Upper lobe of left lung (tissue), 6 donors: ENCODE measurements around the gene XPO6. TPM values are rescaled to one million over a fixed set of nuclear protein-coding genes. Genes with fewer than 3 reads are reported as not detected.
A peak's percentile ranks its signal among the peaks of the same experiment; 100 is the strongest.

Experiments
- ATAC-seq, 2 donors: fragments of 200-7000 bp; cut with Tn5 transposase; one replicate each; pipeline ENCODE4 v1.9.1; 2022; ENCODE audit warnings: mild to moderate bottlenecking in 2 of 2, moderate library complexity in 2 of 2; ENCODE audit not compliant: low FRiP score in 2 of 2
- DNase-seq, 2 donors: peaks; one replicate each; pipeline ENCODE4 v3.0.0-alpha.2; 2019 to 2020
- H3K27ac ChIP-seq, 4 donors: fragments of 200-600 bp; sonication (generic); one replicate each; pipeline ENCODE4 v1.5.1; 2016 to 2019
- H3K27me3 ChIP-seq, 4 donors: fragments of 200-600 bp; sonication (generic); one replicate each; pipeline ENCODE4 v1.5.1; 2017 to 2019
- H3K36me3 ChIP-seq, 4 donors: fragments of 200-600 bp; sonication (generic); one replicate each; pipeline ENCODE4 v1.5.1; 2016 to 2019
- H3K4me1 ChIP-seq, 4 donors: fragments of 200-600 bp; sonication (generic); one replicate each; pipeline ENCODE4 v1.5.1; 2018 to 2019
- H3K4me3 ChIP-seq, 4 donors: fragments of 200-600 bp; sonication (generic); one replicate each; pipeline ENCODE4 v1.5.1; 2017 to 2019; ENCODE audit warnings: mild to moderate bottlenecking in 2 of 4, moderate library complexity in 1 of 4
- H3K9me3 ChIP-seq, 4 donors: fragments of 200-600 bp; sonication (generic); one replicate each; pipeline ENCODE4 v1.5.1; 2018 to 2019
- EP300 ChIP-seq, 4 donors: sonication (generic); formaldehyde crosslinking; IDR thresholded peaks; one replicate each; pipeline ENCODE4 v1.5.1; 2017; ENCODE audit warnings: antibody characterized with exemption in 4 of 4, control low read depth in 2 of 4
- POLR2A ChIP-seq, 4 donors: fragments of 450-650 bp; IDR thresholded peaks; one replicate each; pipeline ENCODE4 v1.5.1; 2016 to 2017; ENCODE audit warnings: antibody characterized with exemption in 4 of 4, mild to moderate bottlenecking in 2 of 4
- POLR2AphosphoS5 ChIP-seq, 2 donors: sonication (generic); formaldehyde crosslinking; IDR thresholded peaks; one replicate each; pipeline ENCODE4 v1.5.1; 2017; ENCODE audit warnings: antibody characterized with exemption in 2 of 2
- WGBS, 2 donors: methylation state at CpG; one replicate each; pipeline ENCODE4 v1.1.5; 2017 to 2018; 5-methylcytosine and 5-hydroxymethylcytosine counted together
- total RNA-seq, 6 donors: library from RNA; depleted of rRNA in 4 of 6; stranded (reverse); fragments of >200 nt in 4 of 6; gene quantifications; one replicate each; pipeline versions ENCODE4 v1.1.0 to v1.2.1, GENCODE V29; 2016 to 2021
- TF ChIP-seq, protein P1 (sequence below), 6 experiments: fragments of 450-650 bp in 4 of 6; fragments of 200-600 bp in 2 of 6; sonication (generic) in 2 of 6; IDR thresholded peaks; one replicate each; pipeline ENCODE4 v1.5.1; 2016 to 2019; ENCODE audit warnings: antibody characterized with exemption in 6 of 6
- donor health status: DM: no; HTN: no; CAD: no; lungs with moderate emphysema.
- donor health status: DM: no; HTN: yes; CAD: no; lungs with severe emphysema.

XPO6 gene
- total RNA-seq, 6 donors from 2014 or later = 95.5 to 256 (median 129) TPM

DNA sequence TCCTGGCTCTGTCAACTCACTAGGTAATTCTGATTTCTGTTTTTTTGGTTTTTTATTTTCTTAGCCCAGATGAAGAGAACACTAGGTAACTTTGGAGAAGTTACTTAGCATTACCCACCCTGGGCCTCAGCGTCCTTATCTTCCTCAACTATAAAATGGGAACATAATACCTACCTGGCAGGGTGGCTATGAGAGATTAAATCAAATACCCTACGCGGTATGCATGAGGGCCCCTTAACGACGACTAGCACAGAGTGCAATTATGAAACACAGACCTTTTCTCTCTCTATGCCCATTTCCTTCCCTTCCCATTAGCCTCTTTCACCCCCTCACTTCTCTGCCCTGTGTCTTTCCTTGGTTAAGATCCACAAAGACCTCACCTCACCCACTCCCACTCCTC is 11.1 kb downstream of the XPO6 start:
- H3K9me3 ChIP-seq = no peaks in the 10 kb centered on the region
- no peaks in the 10 kb centered on the region for H3K27me3 ChIP-seq
- no peak overlapping the region for H3K4me3 ChIP-seq
- ATAC-seq (no peak), DNase-seq (no peak)
- H3K36me3 ChIP-seq = peaks cover 7 to 47% (median 24%) of the 10 kb centered on the region in 4 donors
- H3K4me1 ChIP-seq = peaks cover 0 to 3% (median 0%) of the 10 kb centered on the region in 4 donors
- no peak overlapping the region for H3K27ac ChIP-seq
- TF ChIP-seq EP300 (IDR thresholded peaks at IDR 0.05) = no peak
- TF ChIP-seq POLR2A (IDR thresholded peaks at IDR 0.05) = no peak
- no peak for TF ChIP-seq POLR2AphosphoS5 (IDR thresholded peaks at IDR 0.05)
- TF ChIP-seq, protein P1, sequence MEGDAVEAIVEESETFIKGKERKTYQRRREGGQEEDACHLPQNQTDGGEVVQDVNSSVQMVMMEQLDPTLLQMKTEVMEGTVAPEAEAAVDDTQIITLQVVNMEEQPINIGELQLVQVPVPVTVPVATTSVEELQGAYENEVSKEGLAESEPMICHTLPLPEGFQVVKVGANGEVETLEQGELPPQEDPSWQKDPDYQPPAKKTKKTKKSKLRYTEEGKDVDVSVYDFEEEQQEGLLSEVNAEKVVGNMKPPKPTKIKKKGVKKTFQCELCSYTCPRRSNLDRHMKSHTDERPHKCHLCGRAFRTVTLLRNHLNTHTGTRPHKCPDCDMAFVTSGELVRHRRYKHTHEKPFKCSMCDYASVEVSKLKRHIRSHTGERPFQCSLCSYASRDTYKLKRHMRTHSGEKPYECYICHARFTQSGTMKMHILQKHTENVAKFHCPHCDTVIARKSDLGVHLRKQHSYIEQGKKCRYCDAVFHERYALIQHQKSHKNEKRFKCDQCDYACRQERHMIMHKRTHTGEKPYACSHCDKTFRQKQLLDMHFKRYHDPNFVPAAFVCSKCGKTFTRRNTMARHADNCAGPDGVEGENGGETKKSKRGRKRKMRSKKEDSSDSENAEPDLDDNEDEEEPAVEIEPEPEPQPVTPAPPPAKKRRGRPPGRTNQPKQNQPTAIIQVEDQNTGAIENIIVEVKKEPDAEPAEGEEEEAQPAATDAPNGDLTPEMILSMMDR (IDR thresholded peaks at IDR 0.05) = no peak
- WGBS, 2 donors = 78% methylated on average over 5 of the region's 5 CpGs

DNA sequence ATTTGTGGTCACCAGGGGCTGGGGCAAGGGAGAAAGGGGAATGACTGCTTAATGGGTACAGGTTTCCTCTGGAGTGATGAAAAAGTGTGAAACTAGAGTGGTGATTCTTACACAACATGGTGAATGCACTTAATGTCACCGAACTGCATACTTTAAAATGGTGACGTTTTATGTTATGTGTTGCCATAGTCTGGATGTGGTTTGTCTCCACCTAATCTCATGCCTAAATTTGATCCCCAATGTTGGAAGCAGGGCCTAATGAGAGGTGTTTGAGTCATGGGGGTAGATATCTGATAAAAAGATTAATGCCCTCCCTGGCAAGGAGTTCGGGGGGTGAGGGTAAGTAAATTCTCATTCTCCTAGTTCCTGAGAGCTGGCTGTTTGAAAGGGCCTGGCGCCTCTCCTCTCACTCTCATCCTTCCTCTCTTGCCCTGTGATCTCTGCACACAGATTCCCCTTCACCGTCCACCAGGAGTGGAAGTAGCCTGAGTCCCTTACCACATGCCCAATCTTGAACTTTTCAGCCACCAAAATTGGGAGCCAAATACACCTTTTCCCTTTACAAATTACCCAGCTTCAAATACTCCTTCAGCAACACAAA is 15.3 kb downstream of the XPO6 start:
- Histone ChIP-seq H3K27me3 (no peaks in the 10 kb centered on the region), H3K4me1 (peaks cover 13 to 30% (median 16%) of the 10 kb centered on the region in 4 donors), H3K27ac (peak overlapping the region in 1 of 4 donors; percentile 1), H3K4me3 (no peak overlapping the region), H3K9me3 (no peaks in the 10 kb centered on the region), H3K36me3 (peaks cover 0 to 18% (median 6%) of the 10 kb centered on the region in 4 donors)
- ATAC-seq = no peak
- no peak for TF ChIP-seq EP300 (IDR thresholded peaks at IDR 0.05)
- TF ChIP-seq, protein P1 (IDR thresholded peaks at IDR 0.05) = no peak
- TF ChIP-seq POLR2A (IDR thresholded peaks at IDR 0.05) = no peak
- no peak for TF ChIP-seq POLR2AphosphoS5 (IDR thresholded peaks at IDR 0.05)
- 73 to 82% methylated on average over 5 of the region's 5 CpGs for whole genome bisulfite sequencing, 2 donors
- no peak for DNase-seq

DNA sequence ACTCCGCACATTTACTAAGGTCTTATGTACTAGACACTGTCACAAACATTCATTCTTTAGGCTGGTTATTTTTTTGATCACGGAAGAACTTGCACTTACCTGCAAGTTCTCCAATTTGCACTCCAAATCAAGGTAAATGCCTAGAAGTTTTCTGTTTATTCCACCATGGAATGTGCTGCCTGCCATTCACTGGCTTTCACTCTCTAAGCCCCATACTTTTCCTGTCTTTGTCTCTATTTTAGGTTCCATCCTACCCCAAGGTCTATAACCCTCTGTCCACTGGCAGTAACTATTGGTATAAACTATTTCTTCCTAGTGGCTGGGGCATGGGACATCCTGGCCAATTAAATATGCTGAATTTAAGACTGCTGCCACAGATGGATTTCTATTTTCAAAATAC is 15.9 kb downstream of the XPO6 start:
- peaks cover 0 to 12% (median 3%) of the 10 kb centered on the region in 4 donors for H3K36me3 ChIP-seq
- no peak overlapping the region for H3K27ac ChIP-seq
- no peaks in the 10 kb centered on the region for H3K9me3 ChIP-seq
- WGBS, 2 donors = 95 to 97% methylated on average over 2 of the region's 2 CpGs
- peaks cover 13 to 30% (median 16%) of the 10 kb centered on the region in 4 donors for H3K4me1 ChIP-seq
- no peaks in the 10 kb centered on the region for H3K27me3 ChIP-seq
- ATAC-seq = no peak
- H3K4me3 ChIP-seq = no peak overlapping the region
- TF ChIP-seq, protein P1 (IDR thresholded peaks at IDR 0.05) = no peak
- TF ChIP-seq EP300 (IDR thresholded peaks at IDR 0.05) (no peak), POLR2A (IDR thresholded peaks at IDR 0.05) (no peak), POLR2AphosphoS5 (IDR thresholded peaks at IDR 0.05) (no peak)
- DNase-seq = no peak

DNA sequence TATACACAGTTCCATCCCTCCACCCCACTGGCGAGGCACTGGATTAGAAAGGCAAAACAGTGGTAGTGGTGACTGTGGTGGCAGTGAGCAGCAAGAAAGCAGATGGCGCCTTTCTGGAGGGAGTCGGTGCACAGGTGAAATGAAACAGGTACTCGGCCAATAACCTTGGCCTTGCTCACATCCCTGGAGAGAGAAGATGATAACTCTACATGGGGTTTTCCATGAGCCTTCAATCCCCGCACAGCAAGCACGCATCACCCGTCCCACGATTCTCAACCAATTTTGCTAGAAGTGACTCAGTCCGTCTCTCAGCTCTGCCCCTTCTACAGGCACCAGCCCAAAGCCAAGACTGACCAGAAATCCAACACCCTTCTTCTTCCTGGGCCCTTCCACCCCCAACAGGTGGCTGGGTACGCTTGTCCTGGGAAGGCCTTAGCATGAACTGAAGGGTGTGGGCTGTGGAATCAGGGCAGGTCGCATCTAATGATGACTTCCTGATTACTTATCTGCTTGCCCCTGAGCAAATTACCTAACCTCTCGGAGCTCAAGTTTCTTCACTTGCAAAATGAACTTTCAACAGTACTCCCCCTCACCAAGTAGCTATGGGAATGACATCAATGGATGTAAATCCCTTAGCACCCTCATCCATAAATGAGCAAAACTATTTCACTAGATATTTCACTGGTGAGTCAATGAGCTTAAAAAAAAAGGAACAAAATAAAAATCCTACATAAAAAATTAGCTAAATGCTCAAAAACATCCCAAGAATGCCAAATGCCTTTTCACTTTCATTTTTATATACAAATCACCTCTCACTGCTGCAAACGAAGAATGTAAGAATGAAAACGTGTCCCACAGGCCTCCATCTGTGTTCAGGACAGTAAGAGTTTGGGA is 18.0 kb downstream of the XPO6 start:
- H3K36me3 ChIP-seq = peaks cover 0 to 6% (median 0%) of the 10 kb centered on the region in 4 donors
- no peaks in the 10 kb centered on the region for H3K9me3 ChIP-seq
- ATAC-seq (peak; percentile 21 to 60), DNase-seq (no peak)
- no peaks in the 10 kb centered on the region for H3K27me3 ChIP-seq
- 69 to 74% methylated on average over 14 of the region's 14 CpGs for WGBS, 2 donors
- peak overlapping the region in 1 of 4 donors; percentile 12 for H3K4me3 ChIP-seq
- H3K27ac ChIP-seq = peak overlapping the region; percentile 48 to 76 (median 64)
- peaks cover 20 to 46% (median 29%) of the 10 kb centered on the region in 4 donors for H3K4me1 ChIP-seq
- TF ChIP-seq, protein P1 (IDR thresholded peaks at IDR 0.05) = no peak
- TF ChIP-seq POLR2AphosphoS5 (IDR thresholded peaks at IDR 0.05) (no peak), POLR2A (IDR thresholded peaks at IDR 0.05) (peak in 1 of 4 donors; percentile 2), EP300 (IDR thresholded peaks at IDR 0.05) (no peak)
